ENCODE data around the gene PHOX2B.

PHOX2B gene

DNA sequence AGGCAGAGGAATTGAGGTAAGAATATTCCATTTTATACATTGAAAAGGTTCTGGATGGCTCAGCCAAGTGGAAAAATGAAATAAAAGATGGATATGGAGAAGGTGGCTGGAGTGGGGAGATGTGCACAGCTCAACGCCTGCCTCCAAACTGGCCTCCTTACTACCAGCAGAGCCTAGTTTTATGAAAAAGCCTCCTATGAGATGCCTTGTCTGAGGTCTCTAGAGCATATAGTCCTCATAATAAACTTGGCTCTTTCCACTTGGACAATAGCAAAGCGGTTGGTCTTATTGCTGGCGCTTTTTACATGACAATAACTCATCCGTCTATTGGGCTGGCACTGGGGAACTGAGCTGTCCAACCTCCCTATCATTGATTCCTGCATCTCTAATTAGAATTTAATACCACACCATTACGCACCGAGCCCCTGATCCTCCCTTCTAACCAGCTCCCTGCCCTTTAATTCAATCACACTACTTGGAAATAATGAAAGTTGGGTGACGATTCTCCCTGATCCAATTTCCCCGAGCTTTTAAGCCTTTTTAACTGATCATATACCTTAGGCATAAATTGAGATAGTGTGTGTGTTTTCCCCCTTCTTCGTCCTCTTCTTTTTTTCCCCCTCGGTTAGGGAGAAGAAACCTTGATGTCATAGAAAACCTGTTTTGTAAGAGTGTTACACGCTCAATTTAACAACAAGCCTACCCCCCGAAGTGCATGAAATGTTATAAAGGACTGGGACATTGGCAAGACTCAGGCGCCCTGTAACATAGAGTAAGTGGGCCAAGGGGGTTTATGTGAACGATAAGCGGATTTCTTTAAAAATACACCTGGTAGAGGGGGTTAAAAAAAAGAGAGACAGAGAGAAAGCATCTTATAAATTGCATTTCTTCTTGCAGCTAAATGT lies at the start of gene PHOX2B:
Gene PHOX2B (minus strand): TSS at position 155 of the 905 bp plus-strand sequence. CDS start 115 bp downstream, at position 40.
- no peak for FAIRE-seq

DNA sequence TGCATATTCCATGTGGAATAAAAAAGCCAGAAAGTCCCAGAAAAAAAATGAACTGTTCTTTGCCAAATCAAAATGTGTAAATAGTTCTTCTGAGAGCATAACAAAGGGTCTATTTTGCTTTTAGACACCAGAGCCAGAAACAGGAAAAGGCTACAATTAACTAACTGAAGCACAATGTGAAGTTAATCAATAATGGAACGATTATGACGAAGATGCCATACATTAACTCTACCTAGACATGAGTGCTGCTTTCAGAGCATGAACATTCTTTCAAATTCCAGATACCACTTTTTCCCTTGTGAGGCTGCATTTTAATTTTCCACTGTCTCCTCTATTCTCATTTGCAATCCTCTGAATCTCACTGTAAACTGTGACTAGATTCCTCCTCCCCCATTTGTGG lies 48.7 kb upstream of the PHOX2B start:
- no peak for FAIRE-seq

DNA sequence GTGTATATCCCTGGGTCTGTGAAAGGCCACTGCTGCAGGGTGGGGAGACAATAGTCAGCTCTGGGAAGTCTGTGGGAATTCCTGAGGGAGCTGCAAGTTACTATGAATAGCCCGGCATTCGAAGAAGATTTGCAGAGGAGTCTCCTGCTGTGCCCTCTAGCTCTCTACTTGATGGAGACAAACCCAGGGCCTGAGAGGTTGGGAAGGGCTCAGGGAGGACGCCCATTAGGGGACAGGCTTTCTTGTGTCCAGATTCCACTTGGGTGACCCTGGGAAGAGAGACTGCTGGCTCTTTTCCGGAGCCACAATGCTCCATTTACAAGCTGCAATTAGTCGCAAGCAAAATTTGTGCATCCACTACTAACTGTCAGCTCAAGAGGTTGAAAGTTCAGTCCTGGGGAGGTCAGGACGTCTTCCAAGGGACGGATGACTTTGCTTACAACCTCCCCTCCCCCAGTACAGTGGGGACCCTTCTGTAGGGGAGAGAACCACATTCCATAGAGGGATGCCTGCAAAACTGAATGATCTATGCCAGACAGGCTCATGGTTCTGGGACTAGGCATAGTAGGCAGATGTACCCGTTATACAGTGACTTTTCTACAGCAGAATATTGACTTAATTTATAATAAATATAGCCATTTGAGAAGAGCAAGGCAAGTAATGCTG lies 48.2 kb upstream of the PHOX2B start:
- FAIRE-seq = no peak

DNA sequence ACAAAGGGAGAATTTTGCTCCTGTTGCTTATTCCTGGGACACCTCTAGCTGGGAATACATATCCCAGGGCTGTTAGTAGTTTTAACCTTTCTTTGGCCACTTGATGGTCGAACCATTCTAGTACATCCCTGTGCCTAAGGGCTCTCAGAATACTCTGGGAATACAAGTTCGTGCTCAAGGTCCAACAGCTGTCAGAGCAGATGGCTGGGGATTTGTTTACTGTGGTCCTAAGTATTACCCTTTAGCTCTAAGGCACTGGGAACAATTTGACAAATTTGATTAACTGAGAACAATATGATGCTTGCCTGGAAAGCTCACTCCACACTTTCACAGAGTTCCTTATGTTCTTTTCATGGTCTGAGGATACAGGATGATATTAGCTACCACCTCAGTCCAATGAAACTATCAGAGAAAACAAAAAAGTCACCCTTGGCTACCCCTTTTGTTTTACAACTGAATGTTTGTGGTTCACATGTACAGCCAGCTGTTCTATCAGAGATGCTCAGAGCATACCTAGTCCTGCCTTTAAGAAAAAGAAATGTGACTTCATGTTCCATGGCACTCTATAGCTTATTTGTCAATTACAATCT lies 47.4 kb upstream of the PHOX2B start:
- no peak for FAIRE-seq

DNA sequence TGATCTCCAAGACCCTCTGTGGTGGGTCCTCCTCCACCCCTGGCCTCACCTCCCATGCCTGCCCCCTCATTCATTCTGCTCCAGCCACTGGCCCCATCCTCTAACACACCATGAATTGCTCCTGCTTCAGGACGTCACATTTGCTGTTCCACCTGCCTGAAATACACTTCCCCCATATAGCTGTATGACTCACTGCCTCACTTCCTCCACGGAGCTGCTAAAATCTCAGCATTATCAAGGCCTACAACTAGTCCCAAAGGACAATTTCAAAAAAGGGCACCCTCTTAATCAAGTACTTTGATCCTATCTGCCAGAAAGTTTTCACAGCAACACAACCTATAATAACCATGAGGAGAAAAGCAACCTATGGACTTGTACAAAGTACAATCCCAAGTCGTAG lies 43.6 kb upstream of the PHOX2B start:
- FAIRE-seq = no peak

DNA sequence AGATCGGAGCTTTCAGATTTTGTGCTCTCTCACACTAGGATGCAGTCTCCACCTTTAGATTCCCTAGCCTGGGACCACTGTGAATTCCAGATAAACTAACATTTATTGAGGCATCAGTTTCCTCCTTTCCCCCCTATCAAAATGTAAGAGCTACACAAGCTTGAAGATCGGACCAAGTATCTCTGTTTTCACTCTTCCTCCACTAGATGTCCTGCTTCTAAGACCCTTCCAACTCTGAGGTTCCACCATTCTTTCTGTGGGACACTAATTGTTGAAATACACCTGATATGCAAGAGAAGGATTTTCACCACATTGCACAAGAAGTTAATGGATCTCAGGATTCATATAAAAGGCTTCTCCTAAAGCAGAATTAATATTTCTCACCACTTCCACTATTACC lies 43.0 kb upstream of the PHOX2B start:
- FAIRE-seq = no peak

DNA sequence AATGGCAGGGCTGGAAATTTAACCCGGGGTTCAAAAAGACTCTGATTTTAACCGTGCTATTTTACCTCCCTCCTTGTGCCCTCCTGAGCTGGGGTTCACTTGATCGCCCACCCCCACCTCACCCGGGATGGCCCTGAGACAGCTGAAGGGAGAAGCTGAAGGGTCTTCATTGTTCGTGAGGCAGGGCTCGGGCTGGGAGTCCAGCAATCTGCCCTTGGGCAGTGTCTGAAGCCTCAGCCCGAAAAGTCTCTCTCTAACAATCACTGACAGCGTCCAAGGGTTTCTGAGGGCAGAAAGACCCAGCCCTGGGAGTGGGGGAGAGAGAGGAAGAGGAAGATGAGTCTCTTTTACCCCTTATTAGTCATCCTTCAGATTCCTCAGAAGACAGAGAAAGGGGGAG lies 39.4 kb upstream of the PHOX2B start:
- FAIRE-seq = no peak

DNA sequence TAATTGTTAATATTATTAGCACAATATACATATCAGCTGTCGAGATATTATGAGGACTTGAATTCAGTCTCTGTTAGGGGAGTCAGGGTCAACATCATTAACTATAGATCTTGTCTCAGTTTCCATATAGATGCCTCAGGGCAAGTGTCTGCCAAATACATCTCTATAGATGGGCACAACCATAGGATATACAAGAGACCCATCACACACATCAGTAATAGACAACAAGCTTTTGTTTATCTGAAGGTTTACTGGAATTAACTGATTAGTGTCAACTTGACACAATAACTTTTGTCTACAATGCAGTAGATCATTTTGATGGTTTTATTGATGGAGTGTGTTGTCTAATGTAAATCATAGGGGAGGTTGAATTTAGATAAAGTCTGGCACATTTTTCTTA lies 37.1 kb upstream of the PHOX2B start:
- no peak for FAIRE-seq

DNA sequence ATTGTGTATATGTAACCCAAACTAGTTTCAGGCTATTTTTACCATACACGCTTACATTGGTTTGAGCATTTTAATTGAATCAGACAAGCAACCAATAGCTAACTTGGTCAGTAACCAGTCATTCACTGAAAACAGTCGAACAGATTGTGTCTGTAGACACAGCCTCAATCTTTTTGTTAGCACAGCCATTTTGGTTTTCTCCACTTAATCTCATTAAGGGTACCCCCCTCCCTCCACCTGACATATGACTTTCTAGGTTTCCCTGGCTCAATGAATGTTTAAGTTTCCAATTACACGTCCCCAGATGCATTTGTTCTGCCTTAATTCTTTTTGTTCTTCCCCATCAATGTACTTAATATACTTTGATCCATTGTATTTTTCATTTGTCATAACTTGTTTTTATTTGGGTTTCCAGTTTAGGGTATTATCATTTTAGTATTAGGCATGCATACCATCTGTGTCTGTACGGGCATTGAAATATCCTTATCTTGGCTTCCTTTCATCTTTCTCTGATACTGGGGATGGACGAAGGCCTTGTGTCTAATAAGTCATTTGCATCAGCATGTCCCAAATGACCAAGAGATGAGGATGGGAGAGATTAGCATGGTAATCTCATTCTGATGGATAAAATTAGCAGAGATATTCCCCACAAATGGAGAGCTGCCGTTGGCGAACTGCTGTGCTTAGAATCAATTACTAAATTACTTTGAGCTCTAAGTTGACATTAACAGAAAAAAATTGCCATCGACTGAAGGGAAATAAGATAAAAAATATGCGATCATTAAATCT lies 35.9 kb upstream of the PHOX2B start:
- FAIRE-seq = peak; percentile 60

DNA sequence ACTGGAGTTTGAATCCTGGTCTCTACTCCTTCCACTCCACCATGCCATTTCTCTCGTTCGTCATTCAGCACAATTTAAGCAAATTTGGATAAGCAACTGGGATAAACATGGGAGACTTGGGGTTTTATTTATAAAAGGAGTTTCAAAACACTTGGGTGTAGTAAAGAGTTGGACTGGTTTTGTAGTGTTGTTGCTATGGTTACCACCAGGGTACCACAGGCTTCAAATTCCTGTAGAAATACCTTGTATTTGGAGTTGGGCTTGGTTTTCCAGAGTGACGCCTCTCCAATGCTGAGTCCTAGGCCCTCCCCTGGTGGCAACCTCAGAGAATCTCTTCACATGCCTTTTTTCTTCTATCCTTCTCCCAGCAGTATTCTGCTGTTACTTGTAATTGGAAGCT lies 27.9 kb upstream of the PHOX2B start:
- FAIRE-seq = no peak

DNA sequence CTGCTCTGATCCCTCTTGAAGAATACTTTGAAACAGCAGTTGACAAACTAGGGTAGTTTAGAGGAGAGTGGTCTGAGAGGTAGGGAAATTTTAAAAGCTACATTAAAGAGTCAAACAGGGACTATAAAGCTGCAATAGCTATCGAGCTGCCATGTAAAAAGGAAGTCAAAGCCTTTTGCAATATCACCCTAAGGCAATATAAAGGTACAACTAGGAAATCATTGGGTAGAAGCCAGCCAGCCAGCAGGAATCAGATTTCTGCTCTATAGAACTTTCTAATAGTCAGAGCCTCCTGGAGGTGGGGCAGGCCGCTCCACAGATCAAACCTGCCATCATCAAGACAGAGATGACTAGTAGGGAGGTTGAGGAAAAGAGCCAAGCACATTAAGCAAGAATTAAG lies 15.2 kb upstream of the PHOX2B start:
- no peak for FAIRE-seq

DNA sequence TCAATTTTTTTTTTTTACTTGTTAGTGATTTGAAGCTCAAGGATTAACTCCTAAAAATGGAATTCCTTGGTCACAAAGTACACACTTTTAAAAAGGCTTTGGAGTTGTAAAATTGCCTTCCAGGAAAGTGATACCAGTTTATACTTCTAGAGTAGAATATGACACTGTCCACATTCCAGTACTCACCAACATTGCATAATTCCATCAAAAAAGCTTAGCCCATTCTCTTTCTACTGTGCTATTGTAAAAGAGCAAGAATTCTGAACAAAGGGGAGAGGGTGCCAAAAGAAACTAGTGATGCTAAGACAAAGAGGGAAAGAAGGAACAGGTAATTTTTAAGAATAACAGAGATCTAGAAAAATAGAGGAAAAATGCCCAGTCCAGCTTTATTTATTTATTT lies 10.4 kb upstream of the PHOX2B start:
- FAIRE-seq = no peak

DNA sequence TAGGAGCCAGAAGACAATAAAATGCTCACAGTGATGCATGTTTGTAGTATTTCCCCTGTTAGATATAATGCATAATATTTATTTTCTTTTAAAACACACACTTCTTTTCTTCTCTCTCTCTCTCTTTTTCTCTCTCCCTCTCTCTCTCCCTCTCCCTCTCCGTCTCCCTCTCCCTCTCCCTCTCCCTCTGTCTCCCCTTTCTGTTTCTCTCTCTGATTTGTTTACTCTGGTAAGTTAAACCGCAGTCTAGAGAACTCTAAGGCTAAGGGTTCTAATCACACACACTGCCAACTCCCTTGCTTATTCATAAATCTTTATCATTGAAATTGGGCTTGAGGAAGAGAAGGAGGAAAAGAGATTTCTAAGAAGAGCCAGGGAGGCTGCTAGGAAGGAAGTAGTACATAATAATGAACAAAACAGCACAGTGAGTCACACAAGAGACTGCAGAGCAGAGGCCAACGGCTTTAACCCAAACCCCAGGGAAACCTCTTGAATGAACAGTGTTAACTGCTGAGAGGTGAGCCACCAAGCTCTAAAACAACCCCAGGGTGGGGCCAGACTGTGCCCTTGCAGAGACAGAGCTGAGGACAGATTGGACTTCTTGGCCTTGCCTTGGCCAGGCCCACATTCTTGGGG lies 9.1 kb upstream of the PHOX2B start:
- FAIRE-seq = no peak

DNA sequence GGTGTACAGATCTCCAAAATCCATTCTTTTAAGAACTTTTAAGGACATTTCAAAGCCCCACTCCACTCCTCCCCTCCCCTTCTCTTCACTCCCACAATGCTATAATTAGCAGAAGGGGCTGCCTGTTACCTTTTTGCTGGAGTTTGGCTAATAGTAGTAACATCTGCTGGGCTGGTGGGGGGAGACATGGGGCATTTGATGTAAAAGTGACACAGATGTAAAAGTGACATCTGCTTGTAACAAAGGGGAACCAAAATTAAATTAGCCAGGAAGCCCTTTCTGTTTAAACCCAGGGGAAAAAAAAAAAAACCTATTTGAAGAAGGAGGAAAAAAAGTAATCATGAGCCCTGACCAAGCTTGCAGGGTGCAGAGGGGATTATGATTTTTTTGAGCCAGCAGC lies 5.4 kb upstream of the PHOX2B start:
- no peak for FAIRE-seq

DNA sequence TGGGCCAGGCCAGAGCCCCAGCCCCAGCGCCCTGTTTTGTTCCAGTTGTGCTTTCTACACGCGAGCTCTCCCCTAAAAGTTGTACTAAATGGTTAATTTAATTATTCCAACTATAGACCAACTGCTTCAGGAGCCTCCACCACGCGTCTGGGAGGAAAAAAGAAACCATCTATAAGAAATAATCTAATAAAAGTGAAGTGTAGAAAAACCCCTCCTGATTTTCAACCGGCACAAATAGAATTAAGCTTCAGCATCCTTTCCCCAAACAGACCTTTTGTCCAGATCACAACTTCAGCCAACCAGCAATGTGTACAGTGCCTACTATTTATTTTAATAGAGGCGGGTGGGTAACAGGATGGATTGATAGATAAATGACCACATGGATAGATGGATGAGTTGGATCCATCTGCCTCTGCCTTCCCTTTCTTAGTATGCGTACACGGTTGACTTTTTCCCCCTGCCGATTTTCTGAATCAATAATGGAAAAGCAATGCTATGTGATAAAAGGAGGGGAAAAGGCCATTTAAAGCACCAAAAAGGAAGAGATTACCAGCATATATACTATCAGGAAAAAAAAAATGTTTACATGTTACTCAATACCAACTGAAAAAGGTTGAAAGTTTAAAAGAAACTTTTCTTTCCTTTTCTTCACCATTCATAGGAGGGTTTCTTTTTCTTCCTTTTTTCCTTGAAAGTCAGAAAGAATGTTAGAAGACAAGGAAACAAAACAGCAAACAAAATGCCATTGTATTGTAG lies 3.7 kb upstream of the PHOX2B start:
- FAIRE-seq = no peak

DNA sequence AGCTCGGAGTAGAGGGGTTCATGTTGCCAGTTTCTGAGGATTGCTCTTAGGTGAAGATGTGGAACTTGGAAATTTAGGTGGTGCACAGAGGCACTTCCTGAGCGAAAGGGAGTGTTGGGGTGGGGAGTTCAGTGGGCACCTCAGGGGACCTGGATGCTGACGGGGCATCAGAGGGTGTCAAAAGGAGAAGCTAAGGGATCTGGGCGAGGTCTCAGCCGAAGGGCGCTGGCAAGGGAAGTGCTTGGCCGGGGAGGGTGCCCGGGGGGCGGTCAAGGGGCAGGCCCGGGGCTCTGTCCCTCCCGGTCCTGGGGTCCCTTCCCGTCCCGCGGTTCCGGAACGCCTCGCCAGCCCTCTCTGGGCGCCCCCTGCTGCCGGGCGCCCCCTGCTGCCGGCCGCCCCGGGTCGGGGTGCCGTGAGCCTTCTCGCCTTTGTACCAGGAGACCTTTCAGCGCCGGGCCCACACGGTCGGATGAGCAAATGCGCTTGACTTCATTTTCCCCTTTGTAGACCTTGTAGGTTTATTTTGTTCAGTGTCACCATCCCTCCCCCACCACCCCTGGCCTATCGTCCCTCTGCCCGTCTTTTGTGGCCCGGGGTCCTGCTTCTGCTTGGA lies 3.0 kb upstream of the PHOX2B start:
- no peak for FAIRE-seq

DNA sequence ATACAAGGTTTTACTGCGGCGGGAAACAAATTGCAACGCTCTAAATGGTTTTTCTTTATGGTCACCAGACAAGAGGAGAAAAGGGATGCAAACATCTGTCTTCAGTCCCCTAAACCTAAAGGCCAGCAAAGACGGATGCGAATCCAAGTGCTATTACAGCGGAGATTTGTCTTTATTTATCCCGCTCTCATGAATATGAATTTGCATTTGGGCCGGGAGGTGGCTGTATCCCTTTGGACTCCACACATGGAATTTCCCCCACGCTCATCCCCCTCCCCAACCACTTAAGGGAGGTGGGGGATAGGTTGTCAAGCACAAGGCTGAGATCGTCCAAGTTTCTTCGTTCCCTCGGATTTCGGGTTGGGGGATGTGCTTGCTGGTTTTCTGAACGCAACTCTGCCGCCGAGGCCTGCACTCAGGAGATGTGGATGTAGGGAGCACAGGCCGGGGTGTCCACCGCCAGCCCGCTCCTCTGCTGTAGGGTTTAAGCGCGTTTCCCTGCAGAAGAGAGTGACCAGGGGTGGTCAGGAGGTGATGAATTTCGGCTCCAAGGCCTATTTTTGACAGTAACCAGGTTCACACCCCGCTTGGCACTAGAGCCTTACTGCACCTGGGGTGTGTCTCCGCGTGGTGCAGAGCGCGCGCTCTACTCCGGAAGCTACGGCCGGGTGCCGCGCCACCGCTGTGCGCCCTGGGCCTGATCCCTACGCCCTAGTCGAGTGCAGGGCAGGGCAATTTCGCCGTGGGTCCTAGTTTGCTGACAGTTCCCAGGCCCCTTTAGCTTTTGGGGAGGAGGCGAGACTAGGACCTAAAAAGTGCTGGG lies 2.3 kb upstream of the PHOX2B start:
- FAIRE-seq = no peak

DNA sequence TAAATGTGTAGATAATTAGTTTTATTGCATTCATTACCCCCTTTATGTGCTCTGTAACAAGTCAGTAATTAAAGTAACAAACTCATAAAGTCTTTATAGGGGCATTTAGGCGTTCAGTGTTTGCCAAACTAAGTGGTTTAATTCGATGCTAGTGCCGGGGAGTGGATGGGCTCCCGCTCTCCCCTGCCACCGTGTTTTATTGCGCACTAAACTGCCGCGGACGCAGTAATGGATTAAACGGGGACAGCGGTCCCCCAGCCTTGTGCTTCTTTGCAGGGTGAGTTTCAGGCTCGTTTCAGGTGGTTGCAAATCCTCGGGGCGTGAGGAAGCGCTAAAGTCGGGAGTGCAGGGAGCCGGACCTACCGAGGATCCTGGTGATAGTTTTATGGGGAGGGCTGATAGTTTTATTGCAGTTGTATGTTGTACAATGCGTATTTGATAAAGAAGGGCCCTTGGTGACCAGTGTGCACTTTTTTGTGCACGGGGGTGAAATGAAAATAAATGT lies 1.6 kb upstream of the PHOX2B start:
- no peak for FAIRE-seq

DNA sequence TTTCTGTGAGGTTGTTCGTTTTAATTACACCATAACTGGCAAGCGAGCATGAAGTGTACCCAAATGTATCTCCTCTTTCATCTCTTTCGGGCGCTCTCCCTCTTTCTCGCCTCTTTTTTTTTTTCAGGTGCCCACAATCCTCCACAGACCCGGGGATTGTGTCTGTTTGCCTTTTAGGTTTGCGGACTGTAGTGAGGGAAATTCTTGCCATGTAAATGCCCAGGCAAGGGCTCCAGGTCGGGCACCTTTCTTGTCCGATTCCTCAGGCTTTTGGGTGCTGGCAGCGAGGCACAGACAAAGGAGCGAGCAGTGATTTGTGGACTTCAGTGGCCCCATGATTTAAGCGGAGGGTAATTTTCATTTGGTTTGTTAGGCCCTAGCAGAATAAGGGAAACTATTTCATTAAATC lies 1.1 kb upstream of the PHOX2B start:
- FAIRE-seq = no peak

DNA sequence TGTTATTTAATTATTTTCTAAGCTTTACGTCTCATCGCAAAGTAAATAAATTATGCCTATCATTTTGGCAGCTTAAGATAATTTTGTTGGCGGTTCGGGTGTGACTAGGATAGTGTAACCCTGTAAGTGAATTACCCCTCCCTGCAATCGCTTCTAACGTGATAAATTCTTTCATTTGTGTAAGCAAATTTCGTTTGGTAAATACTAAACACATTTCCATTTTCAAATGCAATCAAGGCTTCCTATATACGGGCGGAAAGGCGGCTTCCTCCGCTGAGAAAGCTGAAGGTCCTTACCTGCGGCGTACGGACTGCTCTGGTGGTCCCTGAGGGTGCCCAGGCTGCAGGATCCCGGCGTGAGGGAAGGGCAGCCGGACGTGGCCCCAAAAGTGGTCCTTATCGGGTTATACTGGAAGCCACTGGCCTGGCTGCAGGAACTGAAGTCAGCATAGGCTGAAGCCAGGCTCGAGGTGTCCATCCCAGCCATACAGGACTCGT lies 403 bp downstream of the PHOX2B start:
- no peak for FAIRE-seq
